Mesothelial cell of epicardium (in vitro differentiated cells): ENCODE results near the gene MADD. TPM values are rescaled to one million over a fixed set of nuclear protein-coding genes. Genes with fewer than 3 reads are reported as not detected.

ENCODE experiments used
- DNase-seq, 2 experiments: peaks; one replicate each; pipeline ENCODE4 v3.0.0; 2021; ENCODE audit warnings: low spot score in 2 of 2; ENCODE audit not compliant: unreplicated experiment in 2 of 2
- H3K27ac Mint-ChIP-seq: 2 replicates; pipeline ENCODE4 v1.8.0; 2021; ENCODE audit warnings: mixed read lengths
- H3K27me3 Mint-ChIP-seq: 2 replicates; pipeline ENCODE4 v1.8.0; 2021; ENCODE audit warnings: low read depth, mixed read lengths
- H3K36me3 Mint-ChIP-seq: 2 replicates; pipeline ENCODE4 v1.8.0; 2021; ENCODE audit warnings: mixed read lengths
- H3K4me1 Mint-ChIP-seq: 2 replicates; pipeline ENCODE4 v1.8.0; 2021; ENCODE audit warnings: mixed read lengths
- H3K4me3 Mint-ChIP-seq: 2 replicates; pipeline ENCODE4 v1.8.0; 2021; ENCODE audit warnings: mild to moderate bottlenecking, moderate library complexity, mixed read lengths
- H3K9me3 Mint-ChIP-seq: 2 replicates; pipeline ENCODE4 v1.8.0; 2021; ENCODE audit warnings: mixed read lengths
- CTCF ChIP-seq: fragments of 200-600 bp; sonication (generic); IDR thresholded peaks from one replicate; pipeline ENCODE4 v1.5.0; 2021; ENCODE audit warnings: antibody characterized with exemption; ENCODE audit not compliant: unreplicated experiment
- total RNA-seq: library from RNA; stranded (reverse); gene quantifications from 3 replicates; pipeline ENCODE4 v1.2.1, GENCODE V29; 2021

MADD gene
- total RNA-seq, 1 donor from 2014 or later = 71.2 TPM

DNA sequence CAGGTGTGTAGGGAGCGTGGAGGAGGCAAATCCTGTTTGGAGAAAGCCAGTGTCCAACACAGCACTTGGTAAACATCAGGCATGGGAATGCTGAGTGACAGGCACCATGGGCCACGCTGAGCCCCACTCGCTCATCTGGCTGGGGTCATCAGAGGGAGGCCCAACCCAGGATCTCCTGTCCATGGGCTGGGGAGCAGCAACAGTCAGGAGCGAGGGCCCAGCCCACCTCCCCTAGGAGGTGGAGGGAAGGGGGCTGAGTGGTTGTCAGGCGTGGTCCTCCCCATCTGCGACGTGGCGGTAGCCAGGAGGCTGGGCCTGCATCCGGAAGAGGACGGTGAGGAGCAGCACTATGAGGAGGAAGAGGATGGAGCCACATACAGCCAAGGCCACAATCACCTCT is 30.1 kb upstream of the MADD start:
- peaks cover 1% of the 10 kb centered on the region for H3K4me1 Mint-ChIP-seq
- DNase-seq = no peak

GRCh38 chr11:47241841-47242301 is 28.1 kb upstream of the MADD start:
- TF ChIP-seq CTCF = no peak
- Mint-ChIP-seq H3K27me3 (no peaks in the 10 kb centered on the region), H3K4me3 (no peak overlapping the region), H3K36me3 (peaks cover 41% of the 10 kb centered on the region), H3K4me1 (no peaks in the 10 kb centered on the region), H3K9me3 (no peaks in the 10 kb centered on the region), H3K27ac (no peak overlapping the region)
- DNase-seq = no peak

More for the DNA sequence above, 30.1 kb upstream of the MADD start:
- Mint-ChIP-seq H3K4me3 (no peak overlapping the region), H3K27ac (no peak overlapping the region), H3K9me3 (no peaks in the 10 kb centered on the region), H3K27me3 (no peaks in the 10 kb centered on the region), H3K36me3 (peaks cover 44% of the 10 kb centered on the region)
- TF ChIP-seq CTCF = no peak

GRCh38 chr11:47242596-47243192 is 27.2 kb upstream of the MADD start:
- H3K9me3 Mint-ChIP-seq = no peaks in the 10 kb centered on the region
- no peak for DNase-seq
- peaks cover 37% of the 10 kb centered on the region for H3K36me3 Mint-ChIP-seq
- H3K4me3 Mint-ChIP-seq = no peak overlapping the region
- H3K4me1 Mint-ChIP-seq = peaks cover 1% of the 10 kb centered on the region
- H3K27ac Mint-ChIP-seq = no peak overlapping the region
- no peak for TF ChIP-seq CTCF
- H3K27me3 Mint-ChIP-seq = no peaks in the 10 kb centered on the region

DNA sequence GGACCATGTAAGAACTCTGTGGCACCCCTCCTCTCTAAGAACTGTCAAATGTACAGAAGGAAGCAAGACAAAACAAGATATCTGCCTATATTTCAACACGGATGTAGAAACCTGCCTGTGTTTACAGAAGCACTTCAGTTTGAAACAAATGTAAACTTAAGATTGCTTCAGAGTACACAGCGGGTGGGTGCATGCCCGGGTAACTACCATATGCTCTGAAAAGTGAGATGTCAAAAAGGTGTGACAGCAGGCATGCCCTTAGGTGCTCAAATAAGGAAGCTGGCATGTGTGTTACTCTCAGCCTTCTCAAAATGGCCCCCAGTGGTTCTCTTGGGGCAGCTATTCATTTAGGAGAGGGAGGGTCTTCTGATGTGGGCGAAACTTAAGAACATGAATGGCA is 26.5 kb upstream of the MADD start:
- H3K4me1 Mint-ChIP-seq = peaks cover 6% of the 10 kb centered on the region
- no peak overlapping the region for H3K27ac Mint-ChIP-seq
- H3K4me3 Mint-ChIP-seq = no peak overlapping the region
- no peak for TF ChIP-seq CTCF
- peaks cover 35% of the 10 kb centered on the region for H3K36me3 Mint-ChIP-seq
- DNase-seq = no peak
- H3K27me3 Mint-ChIP-seq = no peaks in the 10 kb centered on the region
- H3K9me3 Mint-ChIP-seq = no peaks in the 10 kb centered on the region

DNA sequence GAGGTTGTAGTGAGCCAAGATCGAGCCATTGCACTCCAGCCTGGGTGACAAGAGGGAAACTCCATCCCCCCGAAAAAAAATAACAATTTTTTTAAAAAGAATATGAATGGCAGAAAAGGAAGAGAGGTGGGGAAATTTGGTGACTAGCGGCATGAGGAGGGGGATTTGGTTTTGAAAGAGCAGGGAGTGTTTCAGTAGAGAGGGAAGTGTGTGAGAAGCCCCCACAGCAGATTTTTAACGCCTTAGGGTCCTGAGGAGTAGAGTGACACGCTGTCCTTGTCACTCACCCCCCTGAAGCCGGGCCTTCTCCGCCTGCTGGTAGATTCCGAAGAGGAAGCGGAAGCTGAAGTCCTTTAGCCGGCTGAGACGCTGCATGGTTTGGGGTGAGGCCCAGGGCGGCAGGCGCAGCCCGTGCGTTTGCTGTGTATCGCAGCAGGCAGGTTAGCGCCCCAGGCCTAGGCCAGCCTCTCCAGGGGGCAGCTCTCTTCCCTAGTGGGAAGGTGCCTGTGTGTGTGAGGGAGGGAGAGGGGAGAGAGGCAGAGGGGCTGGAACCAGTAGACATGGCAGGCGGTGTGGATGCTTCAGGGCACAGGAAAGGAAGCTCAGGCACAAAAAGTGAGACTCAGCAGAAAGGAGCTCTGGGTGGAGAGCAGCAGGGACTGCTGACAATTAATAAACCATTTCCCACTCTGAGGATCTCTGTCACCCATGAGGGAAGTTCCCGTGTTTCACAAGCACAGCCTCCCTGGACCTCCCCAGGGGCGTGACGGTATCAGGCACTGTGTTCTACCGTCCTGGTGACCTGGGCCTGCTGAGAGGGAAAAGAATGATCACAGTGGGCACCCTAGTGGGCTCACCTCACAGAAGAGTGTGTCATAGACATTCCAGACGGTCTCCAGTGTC is 25.2 kb upstream of the MADD start:
- Mint-ChIP-seq H3K9me3 (no peaks in the 10 kb centered on the region), H3K27me3 (no peaks in the 10 kb centered on the region), H3K36me3 (peaks cover 29% of the 10 kb centered on the region), H3K27ac (no peak overlapping the region), H3K4me1 (peaks cover 12% of the 10 kb centered on the region), H3K4me3 (no peak overlapping the region)
- no peak for DNase-seq
- TF ChIP-seq CTCF = no peak
